HG02870 (cell line): ENCODE data around the gene C16orf54.
"Not testable (repeated sequence)": the region's sequence is repeated elsewhere in the genome, so short reads cannot be mapped to it uniquely, and the experiment has no call there.

Source experiments
- ATAC-seq: cut with Tn5 transposase; IDR thresholded peaks from one replicate; pipeline ENCODE4 v1.9.1; 2021; ENCODE audit warnings: mild to moderate bottlenecking, moderate library complexity; ENCODE audit not compliant: unreplicated experiment

C16orf54 gene

GRCh38 chr16:29770250-29770929 is 24.6 kb upstream of the C16orf54 start:
- ATAC-seq, result no peak

- no peak for ATAC-seq
Measured at GRCh38 chr16:29769507-29769906, 23.7 kb upstream of the C16orf54 start.

GRCh38 chr16:29767062-29767461 is 21.3 kb upstream of the C16orf54 start:
- ATAC-seq, result no peak

GRCh38 chr16:29766571-29766970 is 20.8 kb upstream of the C16orf54 start:
- ATAC-seq, result no peak

- no peak for ATAC-seq
Measured at GRCh38 chr16:29765167-29766032, 19.6 kb upstream of the C16orf54 start.

GRCh38 chr16:29763326-29763725 is 17.5 kb upstream of the C16orf54 start:
- ATAC-seq, result no peak

- no peak for ATAC-seq
Measured at GRCh38 chr16:29761882-29762281, 16.1 kb upstream of the C16orf54 start.

GRCh38 chr16:29761280-29761651 is 15.5 kb upstream of the C16orf54 start:
- not testable (repeated sequence) for ATAC-seq

- ATAC-seq, result no peak
Measured at GRCh38 chr16:29760567-29761279, 14.9 kb upstream of the C16orf54 start.

GRCh38 chr16:29757950-29758466 is 12.2 kb upstream of the C16orf54 start:
- ATAC-seq, result no peak

GRCh38 chr16:29757086-29757485 is 11.3 kb upstream of the C16orf54 start:
- not testable (repeated sequence) for ATAC-seq

GRCh38 chr16:29756654-29757053 is 10.9 kb upstream of the C16orf54 start:
- ATAC-seq, result no peak

GRCh38 chr16:29753516-29753915 is 7.7 kb upstream of the C16orf54 start:
- ATAC-seq, result no peak

GRCh38 chr16:29748760-29749149 is 3.0 kb upstream of the C16orf54 start:
- ATAC-seq, result not testable (repeated sequence)

GRCh38 chr16:29747947-29748759 is 2.4 kb upstream of the C16orf54 start:
- no peak for ATAC-seq

GRCh38 chr16:29746518-29746917 is 728 bp upstream of the C16orf54 start:
- not testable (repeated sequence) for ATAC-seq

GRCh38 chr16:29745121-29745852 is 503 bp downstream of the C16orf54 start:
- ATAC-seq, result no peak

GRCh38 chr16:29744541-29745101 is 1.2 kb downstream of the C16orf54 start:
- no peak for ATAC-seq

GRCh38 chr16:29743827-29744531 is 1.8 kb downstream of the C16orf54 start:
- ATAC-seq, result no peak
